ENCODE data around the gene PTX4. TPM values are rescaled to one million over a fixed set of nuclear protein-coding genes. Genes with fewer than 3 reads are reported as not detected.

The PTX4 gene
- total and polyA plus RNA-seq, 4 donors: 0.08 to 0.61 TPM; not detected in 2

DNA sequence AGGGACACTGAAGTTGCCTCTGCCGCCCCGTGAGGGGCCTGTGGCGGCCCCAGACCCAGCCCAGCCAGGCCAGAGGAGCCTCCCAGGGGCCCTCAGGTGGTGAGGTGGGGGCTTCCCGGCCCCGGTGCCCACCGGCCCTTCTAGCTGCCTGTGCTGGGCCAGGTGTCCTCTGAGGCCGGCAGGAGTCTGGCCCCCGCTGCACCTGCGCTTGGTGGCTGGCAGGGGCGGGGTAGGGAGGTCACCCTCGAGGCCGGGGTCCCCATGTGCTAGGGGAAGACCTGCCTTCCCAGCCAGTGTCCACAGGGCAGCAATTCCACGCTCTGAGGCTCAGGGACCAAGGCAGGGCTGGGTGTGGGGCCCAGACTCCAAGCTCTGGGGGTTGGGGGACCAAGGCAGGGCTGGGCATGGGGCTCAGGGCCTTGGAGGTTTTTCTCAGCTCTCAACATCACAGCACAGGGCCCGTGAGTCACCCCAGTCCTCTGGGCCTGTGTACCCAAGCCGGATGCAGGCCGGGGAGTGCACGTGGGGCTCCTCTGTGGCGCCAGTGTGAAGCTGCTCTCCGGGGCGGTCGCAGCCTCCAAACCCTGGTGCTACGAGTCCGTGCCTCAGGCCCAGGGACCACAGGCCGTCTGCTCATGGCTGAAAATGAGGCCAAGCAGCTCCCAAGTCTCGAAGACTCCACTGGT lies 43.1 kb downstream of the PTX4 start:
- no peak for DNase-seq (ENCODE audit: low spot score)
- Histone ChIP-seq H3K36me3 (ENCODE audit: control insufficient read depth in 4 of 4, insufficient read depth in 3 of 4, low read depth in 1 of 4, low read length in 3 of 4) (peaks cover 0 to 19% (median 6%) of the 10 kb centered on the region in 4 donors), H3K27ac (ENCODE audit: low read depth in 1 of 2, low read length in 2 of 2) (no peak overlapping the region)

GRCh38 chr16:1444730-1445517 lies 43.8 kb downstream of the PTX4 start:
- WGBS: 90% methylated on average over 48 of the region's 48 CpGs
- Histone ChIP-seq H3K36me3 (ENCODE audit: control insufficient read depth in 4 of 4, insufficient read depth in 3 of 4, low read depth in 1 of 4, low read length in 3 of 4) (peaks cover 0 to 17% (median 6%) of the 10 kb centered on the region in 4 donors), H3K4me3 (ENCODE audit: low read depth in 1 of 3, low read length in 3 of 3) (no peak overlapping the region), H3K4me1 (ENCODE audit: control insufficient read depth in 4 of 4, insufficient read depth in 4 of 4, low read length in 3 of 4) (no peaks in the 10 kb centered on the region), H3K9me3 (ENCODE audit: control insufficient read depth in 4 of 4, low read length in 3 of 4) (no peaks in the 10 kb centered on the region), H3K27me3 (ENCODE audit: control insufficient read depth in 4 of 4, insufficient read depth in 4 of 4, low read length in 3 of 4) (no peaks in the 10 kb centered on the region), H3K27ac (ENCODE audit: low read depth in 1 of 2, low read length in 2 of 2) (no peak overlapping the region), H3K9ac (ENCODE audit: low read depth in 1 of 2, low read length in 2 of 2) (no peak overlapping the region)
- no peak for TF ChIP-seq REST (IDR thresholded peaks at IDR 0.05)
- no peak for TF ChIP-seq JUND (IDR thresholded peaks at IDR 0.05)
- TF ChIP-seq SP1 (IDR thresholded peaks at IDR 0.05): no peak
- TF ChIP-seq YY1 (IDR thresholded peaks at IDR 0.05): no peak
- no peak for TF ChIP-seq FOXA2 (IDR thresholded peaks at IDR 0.05)
- no peak for TF ChIP-seq HNF4G (IDR thresholded peaks at IDR 0.05)
- DNase-seq (ENCODE audit: low spot score): no peak

More for the DNA sequence above, 43.1 kb downstream of the PTX4 start:
- H3K9ac ChIP-seq (ENCODE audit: low read depth in 1 of 2, low read length in 2 of 2): no peak overlapping the region
- TF ChIP-seq TAF1 (conservative IDR thresholded peaks at IDR 0.05): no peak
- H3K4me3 ChIP-seq (ENCODE audit: low read depth in 1 of 3, low read length in 3 of 3): no peak overlapping the region
- 89% methylated on average over 25 of the region's 25 CpGs for WGBS
- no peaks in the 10 kb centered on the region for H3K27me3 ChIP-seq (ENCODE audit: control insufficient read depth in 4 of 4, insufficient read depth in 4 of 4, low read length in 3 of 4)
- no peaks in the 10 kb centered on the region for H3K4me1 ChIP-seq (ENCODE audit: control insufficient read depth in 4 of 4, insufficient read depth in 4 of 4, low read length in 3 of 4)
- no peaks in the 10 kb centered on the region for H3K9me3 ChIP-seq (ENCODE audit: control insufficient read depth in 4 of 4, low read length in 3 of 4)

GRCh38 chr16:1443980-1444729 lies 44.6 kb downstream of the PTX4 start, which contains the start of gene CCDC154:
CCDC154 (minus strand) TSS chr16:1444556; CDS start chr16:1444322, 234 bp downstream.
- Histone ChIP-seq H3K4me1 (ENCODE audit: control insufficient read depth in 4 of 4, insufficient read depth in 4 of 4, low read length in 3 of 4) (no peaks in the 10 kb centered on the region), H3K27ac (ENCODE audit: low read depth in 1 of 2, low read length in 2 of 2) (no peak within 1 kb of the TSS), H3K9ac (ENCODE audit: low read depth in 1 of 2, low read length in 2 of 2) (no peak within 1 kb of the TSS), H3K9me3 (ENCODE audit: control insufficient read depth in 4 of 4, low read length in 3 of 4) (no peaks in the 10 kb centered on the region), H3K27me3 (ENCODE audit: control insufficient read depth in 4 of 4, insufficient read depth in 4 of 4, low read length in 3 of 4) (no peaks in the 10 kb centered on the region), H3K36me3 (ENCODE audit: control insufficient read depth in 4 of 4, insufficient read depth in 3 of 4, low read depth in 1 of 4, low read length in 3 of 4) (peaks cover 0 to 17% (median 5%) of the 10 kb centered on the region in 4 donors), H3K4me3 (ENCODE audit: low read depth in 1 of 3, low read length in 3 of 3) (no peak within 1 kb of the TSS)
- DNase-seq (ENCODE audit: low spot score): no peak
- TF ChIP-seq RXRA (IDR thresholded peaks at IDR 0.05) (no peak), YY1 (IDR thresholded peaks at IDR 0.05) (no peak), NR2F2 (IDR thresholded peaks at IDR 0.05) (no peak), GABPA (IDR thresholded peaks at IDR 0.05 in 1 of 2, conservative IDR thresholded peaks at IDR 0.05 in 1 of 2) (no peak), FOXA1 (IDR thresholded peaks at IDR 0.05) (no peak), REST (IDR thresholded peaks at IDR 0.05) (no peak), ZBTB33 (IDR thresholded peaks at IDR 0.05) (no peak)
- TF ChIP-seq, protein P1, sequence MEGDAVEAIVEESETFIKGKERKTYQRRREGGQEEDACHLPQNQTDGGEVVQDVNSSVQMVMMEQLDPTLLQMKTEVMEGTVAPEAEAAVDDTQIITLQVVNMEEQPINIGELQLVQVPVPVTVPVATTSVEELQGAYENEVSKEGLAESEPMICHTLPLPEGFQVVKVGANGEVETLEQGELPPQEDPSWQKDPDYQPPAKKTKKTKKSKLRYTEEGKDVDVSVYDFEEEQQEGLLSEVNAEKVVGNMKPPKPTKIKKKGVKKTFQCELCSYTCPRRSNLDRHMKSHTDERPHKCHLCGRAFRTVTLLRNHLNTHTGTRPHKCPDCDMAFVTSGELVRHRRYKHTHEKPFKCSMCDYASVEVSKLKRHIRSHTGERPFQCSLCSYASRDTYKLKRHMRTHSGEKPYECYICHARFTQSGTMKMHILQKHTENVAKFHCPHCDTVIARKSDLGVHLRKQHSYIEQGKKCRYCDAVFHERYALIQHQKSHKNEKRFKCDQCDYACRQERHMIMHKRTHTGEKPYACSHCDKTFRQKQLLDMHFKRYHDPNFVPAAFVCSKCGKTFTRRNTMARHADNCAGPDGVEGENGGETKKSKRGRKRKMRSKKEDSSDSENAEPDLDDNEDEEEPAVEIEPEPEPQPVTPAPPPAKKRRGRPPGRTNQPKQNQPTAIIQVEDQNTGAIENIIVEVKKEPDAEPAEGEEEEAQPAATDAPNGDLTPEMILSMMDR (IDR thresholded peaks at IDR 0.05; ENCODE audit: low read depth, low read length, missing input control): no peak
- 83% methylated on average over 27 of the region's 27 CpGs for WGBS

Data from liver (tissue), 9 donors.